Omental fat pad (tissue), 4 donors: Measurements from ENCODE around the gene PPP3CA. TPM values are rescaled to one million over a fixed set of nuclear protein-coding genes. Genes with fewer than 3 reads are reported as not detected.
"Not testable (repeated sequence)": the region's sequence is repeated elsewhere in the genome, so short reads cannot be mapped to it uniquely, and the experiment has no call there.

Source experiments
- ATAC-seq: fragments of 150-250 bp; one replicate; pipeline ENCODE4 v1.9.1; 2016; ENCODE audit warnings: mild to moderate bottlenecking, moderate library complexity; ENCODE audit not compliant: low FRiP score
- DNase-seq: peaks from one replicate; pipeline ENCODE4 v3.0.0-alpha.2; 2019; ENCODE audit warnings: low spot score
- total RNA-seq, 4 donors: library from RNA; depleted of rRNA; stranded (reverse); fragments of >200 nt; gene quantifications; one replicate each; pipeline ENCODE4 v1.1.0, GENCODE V29; 2016
- TF ChIP-seq, protein P1 (sequence below), 3 donors: fragments of 450-650 bp; IDR thresholded peaks; one replicate each; pipeline ENCODE4 v1.5.1; 2016 to 2017; ENCODE audit warnings: antibody characterized with exemption in 3 of 3, mild to moderate bottlenecking in 3 of 3, moderate library complexity in 2 of 3

Gene PPP3CA
- total RNA-seq, 4 donors from 2014 or later, result 29.8 to 56.6 (median 35.3) TPM

DNA sequence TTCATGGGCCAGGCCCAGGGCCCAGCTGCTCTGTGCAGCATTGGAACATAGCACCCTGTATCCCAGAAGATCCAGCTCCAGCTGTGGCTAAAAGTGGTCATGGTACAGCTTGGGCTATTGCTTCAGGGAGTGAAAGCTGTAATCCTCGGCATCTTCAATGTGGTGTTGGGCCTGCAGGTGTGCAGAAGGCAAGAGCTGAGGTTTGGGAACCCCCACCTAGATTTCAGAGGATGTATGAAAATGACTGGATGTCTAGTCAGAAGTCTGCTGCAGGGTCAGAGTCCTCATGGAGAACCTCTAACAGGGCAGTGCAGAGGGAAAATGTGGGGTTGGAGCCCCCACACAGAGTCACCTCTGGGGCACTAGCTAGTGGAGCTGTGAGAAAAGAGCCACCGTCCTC is 341.7 kb downstream of the PPP3CA start:
- no peak for DNase-seq
- TF ChIP-seq, protein P1, sequence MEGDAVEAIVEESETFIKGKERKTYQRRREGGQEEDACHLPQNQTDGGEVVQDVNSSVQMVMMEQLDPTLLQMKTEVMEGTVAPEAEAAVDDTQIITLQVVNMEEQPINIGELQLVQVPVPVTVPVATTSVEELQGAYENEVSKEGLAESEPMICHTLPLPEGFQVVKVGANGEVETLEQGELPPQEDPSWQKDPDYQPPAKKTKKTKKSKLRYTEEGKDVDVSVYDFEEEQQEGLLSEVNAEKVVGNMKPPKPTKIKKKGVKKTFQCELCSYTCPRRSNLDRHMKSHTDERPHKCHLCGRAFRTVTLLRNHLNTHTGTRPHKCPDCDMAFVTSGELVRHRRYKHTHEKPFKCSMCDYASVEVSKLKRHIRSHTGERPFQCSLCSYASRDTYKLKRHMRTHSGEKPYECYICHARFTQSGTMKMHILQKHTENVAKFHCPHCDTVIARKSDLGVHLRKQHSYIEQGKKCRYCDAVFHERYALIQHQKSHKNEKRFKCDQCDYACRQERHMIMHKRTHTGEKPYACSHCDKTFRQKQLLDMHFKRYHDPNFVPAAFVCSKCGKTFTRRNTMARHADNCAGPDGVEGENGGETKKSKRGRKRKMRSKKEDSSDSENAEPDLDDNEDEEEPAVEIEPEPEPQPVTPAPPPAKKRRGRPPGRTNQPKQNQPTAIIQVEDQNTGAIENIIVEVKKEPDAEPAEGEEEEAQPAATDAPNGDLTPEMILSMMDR (IDR thresholded peaks at IDR 0.05), result no peak
- ATAC-seq, result no peak

DNA sequence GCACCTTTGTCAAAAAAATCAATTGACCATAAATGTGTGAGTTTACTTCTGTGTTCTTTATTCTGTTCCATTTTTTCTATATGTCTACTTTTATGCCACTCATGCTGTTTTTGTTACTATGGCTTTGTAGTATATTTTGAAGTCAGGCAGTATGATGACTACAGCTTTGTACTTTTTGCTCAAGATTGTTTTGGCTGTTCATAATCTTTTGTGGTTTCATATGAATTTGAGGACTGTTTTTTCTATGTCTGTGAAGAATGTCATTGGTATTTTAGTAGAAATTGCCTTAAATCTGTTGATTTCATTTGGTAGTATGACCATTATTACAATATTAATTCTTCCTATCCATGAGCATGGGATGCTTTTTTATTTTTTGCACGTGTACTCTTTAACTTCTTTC is 346.8 kb downstream of the PPP3CA start:
- TF ChIP-seq, protein P1 (IDR thresholded peaks at IDR 0.05), result no peak
- no peak for ATAC-seq
- DNase-seq, result no peak

DNA sequence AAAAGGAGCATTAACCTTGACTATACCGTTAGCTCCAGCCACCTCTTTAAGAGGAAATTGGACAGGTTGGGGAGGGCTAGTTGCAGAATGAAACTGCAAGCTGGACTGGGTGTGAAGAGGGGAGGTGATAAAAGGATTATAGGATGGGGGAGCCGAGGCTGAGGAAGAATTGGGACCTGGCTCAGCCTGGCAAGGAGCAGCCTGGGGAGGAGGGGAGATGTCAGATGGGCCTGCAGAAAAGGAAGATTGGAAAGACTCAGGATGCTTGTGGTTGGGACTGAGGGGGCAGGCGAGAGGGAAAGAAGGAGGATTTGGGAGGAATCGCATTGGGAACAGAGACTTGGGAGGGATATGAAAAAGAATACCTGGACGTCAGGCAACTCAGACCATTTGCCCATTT is 351.7 kb downstream of the PPP3CA start:
- no peak for ATAC-seq
- TF ChIP-seq, protein P1 (IDR thresholded peaks at IDR 0.05), result no peak
- DNase-seq, result no peak

DNA sequence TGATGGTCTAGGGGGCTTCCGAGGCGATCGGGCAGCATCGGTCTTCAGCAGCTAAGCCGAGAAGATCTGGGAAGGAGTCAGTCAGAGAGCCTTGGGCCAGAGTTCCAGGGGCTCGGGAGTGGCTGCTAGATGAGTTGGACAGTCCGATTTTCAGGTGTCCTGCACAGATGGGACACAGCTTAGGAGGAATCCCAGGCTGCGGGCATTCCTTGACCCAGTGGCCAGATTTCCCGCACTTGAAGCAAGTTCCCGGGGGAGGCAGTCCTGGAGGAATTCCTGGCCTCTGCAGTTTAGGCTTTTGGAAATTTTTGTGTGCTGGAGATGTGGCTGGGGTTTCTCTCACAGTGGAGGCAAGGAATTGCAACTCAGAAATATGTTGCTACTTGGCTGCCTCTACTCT is 352.3 kb downstream of the PPP3CA start:
- not testable (repeated sequence) for ATAC-seq, DNase-seq

DNA sequence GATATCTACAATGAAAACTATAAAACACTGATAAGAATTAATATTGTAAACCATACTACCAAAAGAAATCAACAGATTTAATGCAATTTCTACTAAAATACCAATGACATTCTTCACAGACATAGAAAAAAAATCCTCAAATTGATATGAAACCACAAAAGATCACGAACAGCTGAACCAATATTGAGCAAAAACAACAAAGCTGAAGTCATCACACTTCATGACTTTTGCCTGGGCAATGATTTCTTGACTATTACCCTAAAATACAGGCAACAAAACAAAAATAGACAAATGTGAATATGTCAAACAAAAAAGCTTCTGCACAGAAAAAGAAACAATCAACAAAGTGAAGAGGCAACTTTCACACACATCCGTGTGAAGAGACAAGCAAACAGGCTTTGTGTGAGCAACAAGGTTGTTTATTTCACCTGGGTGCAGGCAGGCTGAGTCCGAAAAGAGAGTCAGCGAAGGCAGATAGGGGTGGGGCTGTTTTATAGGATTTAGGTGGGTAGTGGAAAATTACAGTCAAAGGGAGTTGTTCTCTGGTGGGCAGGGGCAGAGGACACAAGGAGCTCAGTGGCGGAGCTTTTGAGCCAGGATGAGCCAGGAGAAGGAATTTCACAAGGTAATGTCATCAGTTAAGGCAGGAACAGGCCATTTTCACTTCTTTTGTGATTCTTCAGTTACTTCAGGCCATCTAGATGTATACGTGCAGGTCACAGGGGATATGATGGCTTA is 355.8 kb downstream of the PPP3CA start:
- ATAC-seq, DNase-seq: not testable (repeated sequence)

DNA sequence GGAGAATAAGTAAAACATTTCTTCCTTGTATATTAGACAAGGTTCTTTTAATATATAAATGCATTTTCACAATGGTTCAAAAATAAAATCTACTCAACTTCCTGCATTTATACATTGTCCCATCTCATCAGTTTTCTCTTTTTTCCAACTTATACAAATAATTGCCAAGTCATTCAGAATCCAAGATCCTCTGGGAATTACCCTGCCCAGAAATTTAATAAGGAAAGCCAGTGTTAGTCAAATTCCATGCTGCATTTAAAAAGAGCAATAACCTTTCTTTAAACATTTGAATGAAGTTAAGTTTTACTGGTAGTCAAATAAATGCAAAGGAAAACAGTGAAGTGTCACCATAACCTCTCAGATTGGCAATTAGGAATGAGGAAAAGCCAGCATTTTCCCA is 357.9 kb downstream of the PPP3CA start:
- TF ChIP-seq, protein P1 (IDR thresholded peaks at IDR 0.05), result no peak
- ATAC-seq (no peak), DNase-seq (no peak)

DNA sequence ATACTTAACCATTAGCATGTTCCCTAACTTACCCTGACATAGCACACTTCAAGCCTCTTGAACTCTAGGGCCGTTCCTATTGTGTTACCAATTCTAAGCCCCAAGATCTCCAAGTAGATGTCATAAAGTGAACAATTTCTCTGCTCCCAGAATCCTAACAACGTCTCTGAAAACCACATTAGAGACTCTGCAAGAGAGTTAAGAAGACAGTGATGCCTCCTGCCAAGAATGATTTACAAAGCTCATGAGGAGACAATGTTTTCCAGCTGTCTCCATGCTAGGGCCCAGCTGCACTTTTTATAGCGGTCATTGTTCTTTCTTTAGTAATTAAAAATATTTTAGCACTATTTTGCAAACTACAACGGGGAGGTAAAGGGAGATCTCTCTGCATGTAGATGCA is 358.4 kb downstream of the PPP3CA start:
- TF ChIP-seq, protein P1 (IDR thresholded peaks at IDR 0.05), result no peak
- DNase-seq, result no peak
- no peak for ATAC-seq

DNA sequence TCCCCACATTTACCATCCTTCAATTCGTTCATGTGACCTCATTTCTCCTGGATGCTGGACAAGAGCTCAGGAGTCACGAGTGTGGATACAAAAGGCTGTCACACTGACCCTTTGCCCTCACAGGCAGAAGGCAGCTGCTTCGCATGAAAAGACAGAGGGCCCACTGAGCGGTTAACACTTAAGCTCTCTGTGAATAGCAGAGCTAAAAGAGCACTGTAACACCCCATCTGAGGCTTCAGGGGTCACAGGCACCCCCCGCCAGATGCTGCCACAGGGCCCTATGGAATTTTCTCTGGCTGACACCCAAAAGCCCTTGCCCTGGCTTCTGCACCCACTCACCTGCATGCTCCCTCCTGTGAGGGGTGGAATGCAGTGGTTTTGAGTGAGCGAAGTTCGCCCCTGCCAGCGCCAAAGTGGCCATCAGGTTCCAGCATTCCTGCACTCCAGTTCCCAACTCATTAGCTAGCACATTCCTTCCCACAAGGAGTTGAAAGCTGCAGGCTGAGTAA is 360.9 kb downstream of the PPP3CA start:
- ATAC-seq, result no peak
- DNase-seq, result no peak
- TF ChIP-seq, protein P1 (IDR thresholded peaks at IDR 0.05), result no peak
